Upper lobe of left lung (tissue), 6 donors: ENCODE data around the gene SLC25A23. TPM values are rescaled to one million over a fixed set of nuclear protein-coding genes. Genes with fewer than 3 reads are reported as not detected.

Source experiments
- ATAC-seq, 2 donors: fragments of 200-7000 bp; cut with Tn5 transposase; one replicate each; pipeline ENCODE4 v1.9.1; 2022; ENCODE audit warnings: mild to moderate bottlenecking in 2 of 2, moderate library complexity in 2 of 2; ENCODE audit not compliant: low FRiP score in 2 of 2
- DNase-seq, 2 donors: peaks; one replicate each; pipeline ENCODE4 v3.0.0-alpha.2; 2019 to 2020
- H3K27ac ChIP-seq, 4 donors: fragments of 200-600 bp; sonication (generic); one replicate each; pipeline ENCODE4 v1.5.1; 2016 to 2019
- H3K27me3 ChIP-seq, 4 donors: fragments of 200-600 bp; sonication (generic); one replicate each; pipeline ENCODE4 v1.5.1; 2017 to 2019
- H3K36me3 ChIP-seq, 4 donors: fragments of 200-600 bp; sonication (generic); one replicate each; pipeline ENCODE4 v1.5.1; 2016 to 2019
- H3K4me1 ChIP-seq, 4 donors: fragments of 200-600 bp; sonication (generic); one replicate each; pipeline ENCODE4 v1.5.1; 2018 to 2019
- H3K4me3 ChIP-seq, 4 donors: fragments of 200-600 bp; sonication (generic); one replicate each; pipeline ENCODE4 v1.5.1; 2017 to 2019; ENCODE audit warnings: mild to moderate bottlenecking in 2 of 4, moderate library complexity in 1 of 4
- H3K9me3 ChIP-seq, 4 donors: fragments of 200-600 bp; sonication (generic); one replicate each; pipeline ENCODE4 v1.5.1; 2018 to 2019
- CTCF ChIP-seq, 6 experiments: fragments of 450-650 bp in 4 of 6; fragments of 200-600 bp in 2 of 6; sonication (generic) in 2 of 6; IDR thresholded peaks; one replicate each; pipeline ENCODE4 v1.5.1; 2016 to 2019; ENCODE audit warnings: antibody characterized with exemption in 6 of 6
- EP300 ChIP-seq, 4 donors: sonication (generic); formaldehyde crosslinking; IDR thresholded peaks; one replicate each; pipeline ENCODE4 v1.5.1; 2017; ENCODE audit warnings: antibody characterized with exemption in 4 of 4, control low read depth in 2 of 4
- POLR2A ChIP-seq, 4 donors: fragments of 450-650 bp; IDR thresholded peaks; one replicate each; pipeline ENCODE4 v1.5.1; 2016 to 2017; ENCODE audit warnings: antibody characterized with exemption in 4 of 4, mild to moderate bottlenecking in 2 of 4
- POLR2AphosphoS5 ChIP-seq, 2 donors: sonication (generic); formaldehyde crosslinking; IDR thresholded peaks; one replicate each; pipeline ENCODE4 v1.5.1; 2017; ENCODE audit warnings: antibody characterized with exemption in 2 of 2
- WGBS, 2 donors: methylation state at CpG; one replicate each; pipeline ENCODE4 v1.1.5; 2017 to 2018; 5-methylcytosine and 5-hydroxymethylcytosine counted together
- total RNA-seq, 6 donors: library from RNA; depleted of rRNA in 4 of 6; stranded (reverse); fragments of >200 nt in 4 of 6; gene quantifications; one replicate each; pipeline versions ENCODE4 v1.1.0 to v1.2.1, GENCODE V29; 2016 to 2021
- donor health status: DM: no; HTN: no; CAD: no; lungs with moderate emphysema.
- donor health status: DM: no; HTN: yes; CAD: no; lungs with severe emphysema.

SLC25A23 gene
- total RNA-seq, 6 donors from 2014 or later: 29.3 to 133 (median 64.5) TPM

GRCh38 chr19:6480848-6481415 is 21.3 kb upstream of the SLC25A23 start:
- no peak for TF ChIP-seq POLR2AphosphoS5 (IDR thresholded peaks at IDR 0.05)
- TF ChIP-seq CTCF (IDR thresholded peaks at IDR 0.05): no peak
- no peak for TF ChIP-seq EP300 (IDR thresholded peaks at IDR 0.05)
- no peak for TF ChIP-seq POLR2A (IDR thresholded peaks at IDR 0.05)
- peaks cover 0 to 4% (median under 1%) of the 10 kb centered on the region in 4 donors for H3K36me3 ChIP-seq
- 63 to 80% methylated on average over 7 to 10 of the region's 10 CpGs for WGBS, 2 donors
- H3K9me3 ChIP-seq: no peaks in the 10 kb centered on the region
- no peaks in the 10 kb centered on the region for H3K27me3 ChIP-seq
- ATAC-seq (no peak), DNase-seq (no peak)
- H3K4me3 ChIP-seq: peak overlapping the region in 3 of 4 donors; percentile 33 to 52 (median 46)
- H3K4me1 ChIP-seq: peaks cover 3 to 14% (median 7%) of the 10 kb centered on the region in 4 donors
- peak overlapping the region; percentile 31 to 85 (median 66) for H3K27ac ChIP-seq

GRCh38 chr19:6479836-6480398 is 20.3 kb upstream of the SLC25A23 start:
- ATAC-seq (no peak), DNase-seq (no peak)
- WGBS, 2 donors: 43 to 72% methylated on average over 5 to 7 of the region's 7 CpGs

GRCh38 chr19:6478815-6479214 is 19.2 kb upstream of the SLC25A23 start:
- Histone ChIP-seq H3K36me3 (peaks cover 0 to 7% (median 2%) of the 10 kb centered on the region in 4 donors), H3K4me1 (peaks cover 3 to 22% (median 12%) of the 10 kb centered on the region in 4 donors), H3K27me3 (no peaks in the 10 kb centered on the region), H3K4me3 (no peak overlapping the region), H3K27ac (no peak overlapping the region), H3K9me3 (no peaks in the 10 kb centered on the region)
- DNase-seq (peak in 1 of 2 donors; percentile 35), ATAC-seq (no peak)
- WGBS, 2 donors: 90 to 96% methylated on average over 8 to 13 of the region's 13 CpGs
- no peak for TF ChIP-seq POLR2AphosphoS5 (IDR thresholded peaks at IDR 0.05)
- TF ChIP-seq CTCF (IDR thresholded peaks at IDR 0.05): no peak
- TF ChIP-seq EP300 (IDR thresholded peaks at IDR 0.05): no peak
- TF ChIP-seq POLR2A (IDR thresholded peaks at IDR 0.05): no peak

More at GRCh38 chr19:6479836-6480398, 20.3 kb upstream of the SLC25A23 start:
- H3K36me3 ChIP-seq: peaks cover 0 to 7% (median 2%) of the 10 kb centered on the region in 4 donors
- H3K27ac ChIP-seq: no peak overlapping the region
- no peaks in the 10 kb centered on the region for H3K27me3 ChIP-seq
- H3K9me3 ChIP-seq: no peaks in the 10 kb centered on the region
- TF ChIP-seq POLR2AphosphoS5 (IDR thresholded peaks at IDR 0.05) (no peak), POLR2A (IDR thresholded peaks at IDR 0.05) (no peak), CTCF (IDR thresholded peaks at IDR 0.05) (no peak), EP300 (IDR thresholded peaks at IDR 0.05) (no peak)
- no peak overlapping the region for H3K4me3 ChIP-seq
- H3K4me1 ChIP-seq: peaks cover 3 to 22% (median 12%) of the 10 kb centered on the region in 4 donors

GRCh38 chr19:6476896-6477431 is 17.4 kb upstream of the SLC25A23 start:
- peak in 1 of 2 donors; percentile 68 for DNase-seq
- H3K4me3 ChIP-seq: peak overlapping the region in 3 of 4 donors; percentile 26 to 41 (median 27)

More at GRCh38 chr19:6476896-6477431, 17.4 kb upstream of the SLC25A23 start:
- H3K36me3 ChIP-seq: peaks cover 0 to 7% (median 2%) of the 10 kb centered on the region in 4 donors
- H3K9me3 ChIP-seq: no peaks in the 10 kb centered on the region
- WGBS, 2 donors: 75 to 76% methylated on average over 4 to 6 of the region's 29 CpGs
- no peak overlapping the region for H3K27ac ChIP-seq
- H3K4me1 ChIP-seq: peaks cover 3 to 22% (median 12%) of the 10 kb centered on the region in 4 donors
- TF ChIP-seq CTCF (IDR thresholded peaks at IDR 0.05) (no peak), EP300 (IDR thresholded peaks at IDR 0.05) (no peak), POLR2AphosphoS5 (IDR thresholded peaks at IDR 0.05) (no peak), POLR2A (IDR thresholded peaks at IDR 0.05) (no peak)
- H3K27me3 ChIP-seq: no peaks in the 10 kb centered on the region
- no peak for ATAC-seq
